Activated CD4-positive, alpha-beta T cell treated with anti-CD3 and anti-CD28 coated beads for 48 hours (primary cell): ENCODE data around the gene CCM2.

Experiments
- DNase-seq: peaks from one replicate; pipeline ENCODE4 v3.0.0-alpha.2; 2020

Gene CCM2

DNA sequence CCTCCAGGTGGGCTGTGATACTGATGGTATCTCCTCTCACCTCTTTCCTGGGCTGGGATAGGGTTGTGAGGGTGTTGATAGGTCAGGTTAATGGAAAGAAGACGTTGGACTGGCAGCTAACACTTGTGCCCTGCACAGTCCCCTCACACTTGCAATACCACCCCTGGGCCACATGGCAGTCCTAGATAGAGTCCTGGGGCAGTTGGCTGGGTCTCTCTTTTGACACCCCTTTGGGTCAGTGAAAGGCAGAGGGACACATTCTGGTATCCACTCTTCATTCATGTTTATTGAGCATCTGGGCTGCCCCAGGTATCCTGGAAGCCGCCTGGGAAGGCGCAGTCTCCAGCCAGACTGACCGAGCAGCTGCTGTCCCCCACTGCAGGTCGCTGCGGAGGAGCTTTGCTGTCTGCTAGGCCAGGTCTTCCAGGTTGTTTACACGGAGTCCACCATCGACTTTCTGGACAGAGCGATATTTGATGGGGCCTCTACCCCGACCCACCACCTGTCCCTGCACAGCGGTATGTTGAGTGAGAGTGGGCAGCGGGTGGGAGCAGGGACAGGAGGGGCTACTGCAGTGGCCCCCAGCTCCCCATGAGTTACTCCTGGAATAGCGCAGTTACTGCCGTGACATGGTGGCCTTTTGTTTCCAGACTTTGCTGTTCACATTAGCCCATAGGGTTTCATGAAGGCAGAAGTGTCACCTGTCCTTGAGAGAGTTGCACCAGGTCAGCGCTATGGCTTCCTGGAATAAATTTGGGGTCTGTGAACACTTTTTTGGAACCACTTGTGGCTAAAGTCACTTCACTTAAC is 69.6 kb downstream of the CCM2 start:
- no peak for DNase-seq

GRCh38 chr7:45070254-45070642 is 70.2 kb downstream of the CCM2 start:
- no peak for DNase-seq

DNA sequence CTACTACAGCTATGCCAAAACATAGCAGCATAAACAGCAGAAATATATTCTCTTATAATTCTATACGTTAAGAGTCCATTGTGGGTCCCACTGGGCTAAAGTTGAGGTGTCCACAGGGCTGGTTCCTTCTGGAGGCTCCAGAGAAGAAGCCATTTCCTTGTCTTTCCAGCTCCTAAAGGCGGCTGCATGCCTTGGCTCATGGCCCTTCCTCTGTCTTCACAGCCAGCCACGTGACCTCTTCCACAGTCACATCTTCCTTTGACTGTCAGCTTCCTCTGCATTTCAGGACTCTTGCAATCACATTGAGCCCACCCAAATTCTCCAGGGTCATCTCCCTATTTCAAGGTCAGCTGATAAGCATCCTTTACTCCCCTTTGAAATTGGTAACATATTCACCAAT is 71.5 kb downstream of the CCM2 start:
- no peak for DNase-seq

DNA sequence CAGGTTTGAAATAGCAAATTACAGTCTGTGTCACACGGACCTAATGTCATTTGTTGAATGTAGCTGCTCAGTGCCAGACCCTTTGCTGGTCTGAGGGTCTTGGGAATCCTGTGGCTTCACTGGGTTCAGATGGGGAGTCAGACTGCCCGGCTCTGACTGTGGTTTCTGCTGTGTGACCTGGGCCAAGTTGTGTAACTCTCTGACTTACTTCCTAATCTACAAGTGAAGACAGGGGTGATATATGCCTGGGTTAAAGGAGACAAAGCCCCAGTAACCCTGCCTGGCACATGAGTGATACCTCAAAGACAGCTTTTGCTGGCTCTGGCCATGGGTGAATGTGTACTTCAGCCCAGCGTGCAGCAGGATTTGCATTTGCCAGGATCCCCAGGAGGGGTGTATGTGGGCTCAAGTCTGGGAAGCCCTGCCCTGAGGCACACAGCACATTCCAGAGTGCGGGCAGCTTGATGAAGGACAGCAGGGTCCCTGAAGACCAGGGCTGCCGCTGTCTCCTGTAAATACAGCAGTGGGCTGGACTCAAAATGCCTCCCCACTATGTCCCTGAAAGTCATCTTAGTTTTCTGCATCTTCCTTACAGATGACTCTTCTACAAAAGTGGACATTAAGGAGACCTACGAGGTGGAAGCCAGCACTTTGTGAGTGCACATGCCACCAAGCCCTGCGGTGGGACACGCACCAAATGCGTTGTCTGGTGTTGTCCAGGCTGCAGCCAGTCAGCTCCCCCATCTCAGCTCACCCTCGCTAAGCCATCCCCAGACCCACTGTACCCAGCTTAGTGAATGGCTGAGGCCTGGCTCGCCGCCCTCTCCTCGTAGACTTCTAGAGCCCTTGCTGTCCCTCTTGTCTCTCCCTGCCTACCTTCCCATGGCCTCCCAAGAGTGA is 72.4 kb downstream of the CCM2 start:
- no peak for DNase-seq

DNA sequence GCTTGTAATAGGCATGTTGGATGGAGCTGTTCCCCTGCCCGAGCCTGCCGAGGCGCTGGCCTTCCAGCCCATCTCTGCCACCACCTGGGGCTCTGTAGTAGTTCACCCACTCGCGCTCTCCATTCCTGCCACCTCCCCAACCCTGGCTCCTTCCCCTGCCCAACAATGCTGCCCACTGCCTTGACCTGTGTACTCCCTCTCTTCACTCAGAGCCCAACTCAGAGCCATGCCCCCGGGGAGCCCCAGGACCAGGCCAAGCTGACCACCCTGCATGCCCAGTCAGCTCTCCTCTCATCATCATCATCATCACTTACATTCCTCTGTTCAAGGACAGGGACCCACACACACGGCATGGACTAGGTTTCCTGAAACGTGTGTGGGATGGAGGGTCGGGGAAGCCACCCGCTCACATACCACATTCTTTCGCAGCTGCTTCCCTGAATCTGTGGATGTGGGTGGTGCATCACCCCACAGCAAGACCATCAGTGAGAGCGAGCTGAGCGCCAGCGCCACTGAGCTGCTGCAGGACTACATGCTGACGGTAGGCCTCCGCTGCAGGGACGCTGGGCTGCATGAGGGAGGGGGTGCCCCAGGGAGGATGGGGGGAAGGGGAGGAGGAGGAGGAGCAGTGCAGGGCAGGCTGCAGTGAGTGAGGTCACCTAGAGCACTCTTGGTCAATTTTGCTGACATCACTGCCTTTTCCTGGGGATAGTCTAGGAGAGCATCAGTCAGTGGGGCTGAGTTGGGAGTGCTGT is 73.2 kb downstream of the CCM2 start:
- DNase-seq: no peak

DNA sequence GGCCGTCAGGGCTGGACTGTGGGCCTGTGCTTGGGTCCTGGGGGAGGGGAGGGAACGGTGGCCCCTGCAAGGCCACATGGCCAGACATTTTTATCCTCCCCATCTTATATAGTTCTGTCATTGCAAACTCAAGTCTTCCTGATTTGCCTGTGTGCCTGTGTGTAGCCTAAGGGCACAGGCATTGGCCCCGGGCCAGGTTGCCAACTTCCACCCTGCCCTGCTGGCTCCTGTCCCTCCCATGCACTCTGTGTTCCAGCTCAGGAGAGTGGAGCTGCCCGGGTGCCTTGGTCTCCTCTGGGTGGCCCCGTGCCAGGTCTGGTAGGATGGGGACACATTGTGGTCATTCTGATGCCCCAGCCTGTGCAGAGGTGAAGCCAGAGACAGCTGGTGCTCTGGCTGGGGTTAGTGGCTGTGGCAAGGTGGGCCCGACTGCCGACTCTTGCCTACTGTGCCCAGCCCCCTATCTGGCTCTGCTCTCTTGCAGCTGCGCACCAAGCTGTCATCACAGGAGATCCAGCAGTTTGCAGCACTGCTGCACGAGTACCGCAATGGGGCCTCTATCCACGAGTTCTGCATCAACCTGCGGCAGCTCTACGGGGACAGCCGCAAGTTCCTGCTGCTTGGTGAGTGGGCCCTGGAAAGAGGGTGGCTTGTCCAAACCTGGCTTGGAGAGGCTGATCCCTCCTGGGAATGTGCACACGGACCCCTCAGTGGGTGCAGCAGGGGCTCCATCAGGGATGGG is 74.0 kb downstream of the CCM2 start:
- no peak for DNase-seq

GRCh38 chr7:45074528-45075354 is 74.7 kb downstream of the CCM2 start:
- no peak for DNase-seq

- no peak for DNase-seq
These were observed 75.3 kb downstream of the CCM2 start for GRCh38 chr7:45075355-45075644.

GRCh38 chr7:45075871-45076796 is 76.1 kb downstream of the CCM2 start:
- DNase-seq: no peak

- no peak for DNase-seq
These were observed 76.9 kb downstream of the CCM2 start for GRCh38 chr7:45076946-45077345.

DNA sequence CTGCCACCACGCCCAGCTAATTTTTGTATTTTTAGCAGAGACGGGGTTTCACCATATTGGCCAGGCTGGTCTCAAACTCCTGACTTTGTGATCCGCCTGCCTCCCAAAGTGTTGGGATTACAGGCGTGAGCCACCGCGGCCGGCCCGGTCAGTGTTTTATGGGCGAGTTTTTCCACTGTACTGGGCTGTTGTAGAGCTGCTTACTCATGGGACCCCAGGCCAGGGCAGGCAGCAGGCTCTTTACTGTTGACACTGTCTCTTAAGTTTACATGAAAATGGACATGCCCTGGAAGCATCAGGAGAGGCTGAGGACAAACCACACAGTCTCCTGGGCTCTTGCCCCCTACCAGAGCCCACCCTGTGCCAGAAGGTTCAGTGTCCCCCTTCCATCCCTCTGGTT is 77.6 kb downstream of the CCM2 start:
- DNase-seq: no peak

DNA sequence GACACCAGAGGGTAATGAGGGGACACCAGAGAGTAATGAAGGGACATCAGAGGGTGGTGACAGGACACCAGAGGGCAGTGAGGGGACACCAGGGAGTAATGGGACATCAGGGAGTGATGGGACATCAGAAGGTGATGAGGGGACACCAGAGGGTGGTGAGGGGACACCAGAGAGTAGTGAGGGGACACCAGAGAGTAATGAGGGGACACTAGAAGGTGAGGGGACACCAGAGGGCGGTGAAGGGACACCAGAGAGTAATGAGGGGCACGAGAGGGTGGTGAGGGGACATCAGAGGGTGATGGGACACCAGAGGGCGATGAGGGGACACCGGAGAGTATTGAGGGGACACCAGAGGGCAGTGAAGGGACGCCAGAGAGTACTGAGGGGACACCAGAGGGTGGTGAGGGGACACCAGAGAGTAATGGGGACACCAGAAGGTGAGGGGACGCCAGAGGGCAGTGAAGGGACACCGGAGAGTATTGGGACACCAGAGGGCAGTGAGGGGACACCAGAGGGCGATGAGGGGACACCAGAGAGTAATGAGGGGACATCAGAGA is 78.2 kb downstream of the CCM2 start:
- no peak for DNase-seq

- no peak for DNase-seq
These were observed 80.4 kb downstream of the CCM2 start for GRCh38 chr7:45080265-45080957.

DNA sequence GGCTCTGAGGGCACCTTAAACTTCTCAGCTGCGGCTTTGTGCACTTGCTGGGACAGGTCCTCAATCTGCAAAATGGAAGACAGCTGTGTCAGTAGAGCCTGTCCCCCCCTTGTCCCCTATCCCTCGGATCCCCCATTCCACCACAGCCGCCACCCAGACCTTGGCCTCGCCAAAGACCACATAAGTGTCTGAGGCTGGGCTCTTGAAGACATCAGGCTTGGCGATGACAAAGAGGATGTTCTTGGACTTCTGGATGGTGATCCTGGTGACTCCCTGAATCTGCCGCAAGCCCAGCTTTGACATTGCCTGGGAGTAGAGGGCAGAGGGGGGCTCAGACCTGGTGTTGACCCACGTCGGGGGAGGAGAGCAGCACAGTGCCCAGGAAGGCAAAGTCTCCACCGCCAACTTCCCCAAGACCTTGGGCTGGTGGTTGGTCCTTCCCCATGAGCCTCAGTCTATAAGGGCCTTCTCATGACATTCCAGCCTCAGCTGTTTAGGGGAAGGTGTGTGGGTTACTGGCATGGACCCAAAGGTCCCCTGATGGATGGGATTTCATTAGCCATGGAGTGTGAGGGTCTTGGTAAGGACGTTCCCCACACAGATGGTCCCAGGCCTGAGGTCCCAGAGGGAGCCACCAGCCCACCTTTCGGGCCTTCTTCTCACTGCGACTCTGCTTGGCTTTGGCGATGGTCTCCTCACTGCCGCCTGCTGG is 81.1 kb downstream of the CCM2 start:
- no peak for DNase-seq

DNA sequence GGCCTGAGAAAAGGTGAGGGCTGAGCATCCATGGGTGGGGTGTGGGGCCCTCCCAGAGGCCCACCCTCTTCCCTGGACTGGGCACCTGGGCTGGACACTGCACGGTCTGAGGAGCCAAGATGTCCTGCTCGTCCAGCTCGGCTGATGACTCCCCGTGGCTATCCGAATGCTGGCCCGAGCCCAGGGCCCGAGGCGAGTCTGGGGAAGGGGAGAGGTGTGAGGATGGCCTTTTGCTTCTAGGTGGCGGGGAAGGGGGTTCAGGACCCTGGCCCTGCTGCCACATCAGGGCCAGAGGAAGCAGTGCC is 81.6 kb downstream of the CCM2 start:
- DNase-seq: no peak

GRCh38 chr7:45082031-45082830 is 82.2 kb downstream of the CCM2 start:
- DNase-seq: no peak

DNA sequence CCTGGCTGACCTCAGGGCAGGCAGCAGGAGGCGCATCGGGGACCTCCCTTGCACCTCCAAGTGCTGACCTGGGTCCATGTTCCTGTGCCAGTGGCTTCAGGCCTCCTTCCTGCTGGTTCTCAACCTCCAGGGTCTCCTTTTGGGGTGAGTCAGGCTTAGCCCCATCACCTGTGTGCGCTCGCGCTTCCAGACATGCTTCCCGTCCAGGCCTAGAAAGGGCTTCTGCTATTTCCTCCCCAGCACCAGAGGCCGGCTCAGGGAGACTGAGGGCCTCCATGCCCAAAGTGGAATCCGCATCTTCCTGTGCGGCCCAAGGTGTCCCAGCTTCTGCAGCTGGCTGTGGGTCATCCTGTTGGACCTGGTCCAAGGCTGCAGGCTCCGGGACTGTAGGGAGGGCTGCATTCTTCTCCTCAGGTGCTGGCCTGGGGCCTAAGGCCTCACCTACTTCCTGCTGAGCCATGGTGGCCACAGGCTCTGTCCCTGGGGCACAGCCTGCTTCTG is 82.9 kb downstream of the CCM2 start:
- DNase-seq: no peak

DNA sequence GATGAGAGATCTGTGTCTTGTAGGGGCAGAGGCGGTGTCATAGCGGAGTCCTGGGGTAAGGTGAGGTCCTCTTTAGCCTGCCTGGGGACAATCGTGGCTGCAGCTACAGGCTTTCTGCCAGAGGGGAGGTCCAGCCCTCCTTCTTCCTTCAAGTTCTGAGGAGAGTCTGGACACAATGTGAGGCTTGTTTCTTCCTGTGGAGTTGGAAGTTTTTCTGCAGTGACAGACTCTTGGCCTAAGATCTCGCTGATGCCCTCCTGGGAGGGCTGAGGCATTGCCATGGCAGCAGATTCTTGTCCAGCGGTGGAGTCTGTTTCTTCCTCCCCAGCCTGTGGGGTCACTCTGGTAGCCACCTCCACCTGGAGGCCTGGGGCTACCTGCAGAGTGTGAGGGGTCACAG is 84.3 kb downstream of the CCM2 start:
- DNase-seq: no peak
